GM18511 (cell line): Measurements from ENCODE around the gene LSM5.

ENCODE experiments used
- ATAC-seq: cut with Tn5 transposase; IDR thresholded peaks from one replicate; pipeline ENCODE4 v1.9.1; 2021; ENCODE audit warnings: mild to moderate bottlenecking, moderate library complexity; ENCODE audit not compliant: unreplicated experiment

The LSM5 gene

GRCh38 chr7:32490127-32490796, at the start of gene LSM5:
LSM5 (minus strand) TSS chr7:32490380; CDS start chr7:32490365, 15 bp downstream.
- peak; percentile 86 for ATAC-seq

GRCh38 chr7:32539366-32539765, 49.2 kb upstream of the LSM5 start:
- ATAC-seq: no peak

GRCh38 chr7:32537760-32538159, 47.6 kb upstream of the LSM5 start:
- ATAC-seq: no peak

GRCh38 chr7:32536585-32536984, 46.4 kb upstream of the LSM5 start:
- no peak for ATAC-seq

- ATAC-seq: no peak
These were observed 45.8 kb upstream of the LSM5 start for GRCh38 chr7:32536016-32536415.

- ATAC-seq: no peak
These were observed 45.1 kb upstream of the LSM5 start for GRCh38 chr7:32535162-32535702.

GRCh38 chr7:32533276-32534029, 43.3 kb upstream of the LSM5 start:
- ATAC-seq: no peak

GRCh38 chr7:32532716-32533115, 42.5 kb upstream of the LSM5 start:
- ATAC-seq: no peak

- no peak for ATAC-seq
These were observed 41.9 kb upstream of the LSM5 start for GRCh38 chr7:32532086-32532485.

- no peak for ATAC-seq
These were observed 41.2 kb upstream of the LSM5 start for GRCh38 chr7:32531402-32531801.

- ATAC-seq: no peak
These were observed 35.7 kb upstream of the LSM5 start for GRCh38 chr7:32525839-32526238.

GRCh38 chr7:32524631-32525030, 34.5 kb upstream of the LSM5 start:
- ATAC-seq: no peak

- ATAC-seq: no peak
These were observed 32.8 kb upstream of the LSM5 start for GRCh38 chr7:32522746-32523530.

GRCh38 chr7:32519763-32520162, 29.6 kb upstream of the LSM5 start:
- no peak for ATAC-seq

- ATAC-seq: no peak
These were observed 28.5 kb upstream of the LSM5 start for GRCh38 chr7:32518534-32519140.

GRCh38 chr7:32516551-32517100, 26.4 kb upstream of the LSM5 start:
- ATAC-seq: peak; percentile 10

- peak; percentile 87 for ATAC-seq
These were observed 25.8 kb upstream of the LSM5 start for GRCh38 chr7:32515890-32516550.

- ATAC-seq: no peak
These were observed 23.0 kb upstream of the LSM5 start for GRCh38 chr7:32513210-32513609.

GRCh38 chr7:32511791-32512190, 21.6 kb upstream of the LSM5 start:
- no peak for ATAC-seq

- ATAC-seq: no peak
These were observed 17.2 kb upstream of the LSM5 start for GRCh38 chr7:32507414-32507813.
